HG03575 (cell line): ENCODE measurements around the gene ABHD10.
A peak's percentile ranks its signal among the peaks of the same experiment; 100 is the strongest.

Experiments
- ATAC-seq: cut with Tn5 transposase; IDR thresholded peaks from one replicate; pipeline ENCODE4 v1.9.1; 2021; ENCODE audit not compliant: unreplicated experiment, insufficient number of reproducible peaks, low FRiP score; ENCODE audit errors: extremely low read depth

ABHD10 gene

GRCh38 chr3:111978583-111979433, at the start of gene ABHD10:
TSS of gene ABHD10 (plus strand) at chr3:111979026. CDS start at chr3:111979062, 36 bp downstream.
- ATAC-seq, result peak; percentile 91

GRCh38 chr3:111929484-111929883, 49.3 kb upstream of the ABHD10 start:
- no peak for ATAC-seq

GRCh38 chr3:111932946-111933345, 45.9 kb upstream of the ABHD10 start:
- ATAC-seq, result no peak

GRCh38 chr3:111936191-111936841, 42.5 kb upstream of the ABHD10 start:
- ATAC-seq, result no peak

- ATAC-seq, result no peak
Measured at GRCh38 chr3:111936967-111937366, 41.9 kb upstream of the ABHD10 start.

GRCh38 chr3:111937871-111938270, 41.0 kb upstream of the ABHD10 start:
- ATAC-seq, result no peak

GRCh38 chr3:111939873-111940272, 39.0 kb upstream of the ABHD10 start:
- no peak for ATAC-seq

- ATAC-seq, result no peak
Measured at GRCh38 chr3:111943533-111943932, 35.3 kb upstream of the ABHD10 start.

GRCh38 chr3:111944372-111944771, 34.5 kb upstream of the ABHD10 start:
- no peak for ATAC-seq

- no peak for ATAC-seq
Measured at GRCh38 chr3:111947231-111947630, 31.6 kb upstream of the ABHD10 start.

GRCh38 chr3:111948786-111949185, 30.0 kb upstream of the ABHD10 start:
- ATAC-seq, result no peak

- ATAC-seq, result no peak
Measured at GRCh38 chr3:111949712-111950111, 29.1 kb upstream of the ABHD10 start.

GRCh38 chr3:111951032-111951431, 27.8 kb upstream of the ABHD10 start:
- no peak for ATAC-seq

- ATAC-seq, result no peak
Measured at GRCh38 chr3:111952086-111952485, 26.7 kb upstream of the ABHD10 start.

- no peak for ATAC-seq
Measured at GRCh38 chr3:111952866-111953450, 25.9 kb upstream of the ABHD10 start.

GRCh38 chr3:111954228-111954990, 24.4 kb upstream of the ABHD10 start:
- no peak for ATAC-seq

GRCh38 chr3:111955876-111956275, 22.9 kb upstream of the ABHD10 start:
- ATAC-seq, result no peak

- ATAC-seq, result no peak
Measured at GRCh38 chr3:111956449-111956848, 22.4 kb upstream of the ABHD10 start.

GRCh38 chr3:111956995-111957734, 21.7 kb upstream of the ABHD10 start:
- ATAC-seq, result no peak
